HG02610 (cell line): Measurements from ENCODE around the gene SMARCA2.
A peak's percentile ranks its signal among the peaks of the same experiment; 100 is the strongest.

Experiments
- ATAC-seq: cut with Tn5 transposase; IDR thresholded peaks from one replicate; pipeline ENCODE4 v1.9.1; 2021; ENCODE audit warnings: mild to moderate bottlenecking, moderate library complexity; ENCODE audit not compliant: unreplicated experiment

The SMARCA2 gene

GRCh38 chr9:2014696-2015580 lies at the start of gene SMARCA2:
Gene SMARCA2, plus strand, starts transcription at chr9:2015347. Its CDS starts 13,676 bp downstream, at chr9:2029023.
- ATAC-seq: peak; percentile 83

- ATAC-seq: no peak
Measured at GRCh38 chr9:1966725-1967366, 48.3 kb upstream of the SMARCA2 start.

- no peak for ATAC-seq
Measured at GRCh38 chr9:1969160-1969559, 46.0 kb upstream of the SMARCA2 start.

- ATAC-seq: no peak
Measured at GRCh38 chr9:1969898-1970297, 45.2 kb upstream of the SMARCA2 start.

GRCh38 chr9:1972672-1973071 lies 42.5 kb upstream of the SMARCA2 start:
- ATAC-seq: no peak

GRCh38 chr9:1977026-1977425 lies 38.1 kb upstream of the SMARCA2 start:
- no peak for ATAC-seq

- no peak for ATAC-seq
Measured at GRCh38 chr9:1978941-1979340, 36.2 kb upstream of the SMARCA2 start.

- no peak for ATAC-seq
Measured at GRCh38 chr9:1979741-1980367, 35.3 kb upstream of the SMARCA2 start.

- ATAC-seq: no peak
Measured at GRCh38 chr9:1980387-1980786, 34.8 kb upstream of the SMARCA2 start.

GRCh38 chr9:1982074-1982473 lies 33.1 kb upstream of the SMARCA2 start:
- ATAC-seq: peak; percentile 48

GRCh38 chr9:1986341-1986740 lies 28.8 kb upstream of the SMARCA2 start:
- no peak for ATAC-seq

GRCh38 chr9:1989500-1989899 lies 25.6 kb upstream of the SMARCA2 start:
- ATAC-seq: no peak

- no peak for ATAC-seq
Measured at GRCh38 chr9:1994180-1994579, 21.0 kb upstream of the SMARCA2 start.

- ATAC-seq: no peak
Measured at GRCh38 chr9:1995084-1995483, 20.1 kb upstream of the SMARCA2 start.

- ATAC-seq: no peak
Measured at GRCh38 chr9:1996156-1996555, 19.0 kb upstream of the SMARCA2 start.

- ATAC-seq: no peak
Measured at GRCh38 chr9:1997646-1998045, 17.5 kb upstream of the SMARCA2 start.

- no peak for ATAC-seq
Measured at GRCh38 chr9:1998111-1998510, 17.0 kb upstream of the SMARCA2 start.

- ATAC-seq: no peak
Measured at GRCh38 chr9:2000314-2000713, 14.8 kb upstream of the SMARCA2 start.

GRCh38 chr9:2008372-2008771 lies 6.8 kb upstream of the SMARCA2 start:
- ATAC-seq: no peak

- peak; percentile 31 for ATAC-seq
Measured at GRCh38 chr9:2012347-2012746, 2.8 kb upstream of the SMARCA2 start.

- no peak for ATAC-seq
Measured at GRCh38 chr9:2013743-2014475, 1.2 kb upstream of the SMARCA2 start.
